Measurements from ENCODE around the gene SLC16A3. TPM values are rescaled to one million over a fixed set of nuclear protein-coding genes. Genes with fewer than 3 reads are reported as not detected.
A peak's percentile ranks its signal among the peaks of the same experiment; 100 is the strongest.

SLC16A3 gene
- total and polyA plus RNA-seq, 4 donors = 1.1 to 10.5 (median 8.8) TPM

DNA sequence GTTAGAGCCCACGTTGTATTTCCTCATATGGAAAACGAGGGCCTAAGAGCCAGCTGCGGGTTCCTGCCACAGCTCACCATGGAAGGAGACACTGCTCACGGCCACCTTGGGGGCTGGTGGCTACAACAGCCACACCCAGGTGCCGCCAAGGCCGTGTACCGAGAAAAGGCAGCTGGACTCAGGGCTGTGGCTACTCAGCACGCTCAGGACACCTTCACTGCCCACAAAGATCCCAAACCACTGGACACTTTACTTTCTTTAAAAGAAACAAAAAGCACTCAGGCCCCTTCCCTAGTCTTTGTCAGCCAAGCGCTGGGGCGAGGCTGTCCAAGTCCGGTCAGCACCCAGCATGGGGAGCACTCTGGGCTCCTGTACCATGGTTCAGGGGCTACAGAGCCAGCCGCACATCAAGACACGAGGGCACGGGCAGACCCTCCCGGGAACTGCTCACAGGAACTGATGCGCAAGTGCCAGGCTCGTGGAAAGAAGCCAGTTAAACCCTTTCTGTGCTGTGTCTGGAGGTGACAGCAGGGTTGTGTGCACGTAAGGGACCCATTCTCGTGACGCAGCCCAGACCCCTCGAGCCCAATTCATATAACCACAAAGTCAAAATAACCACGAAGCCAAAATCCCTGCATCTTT, 18.5 kb downstream of the SLC16A3 start:
- no peak for DNase-seq (ENCODE audit: low spot score)
- H3K27me3 ChIP-seq (ENCODE audit: control insufficient read depth in 4 of 4, insufficient read depth in 4 of 4, low read length in 3 of 4) = no peaks in the 10 kb centered on the region
- peaks cover 5 to 23% (median 13%) of the 10 kb centered on the region in 4 donors for H3K4me1 ChIP-seq (ENCODE audit: control insufficient read depth in 4 of 4, insufficient read depth in 4 of 4, low read length in 3 of 4)
- TF ChIP-seq, protein P1, sequence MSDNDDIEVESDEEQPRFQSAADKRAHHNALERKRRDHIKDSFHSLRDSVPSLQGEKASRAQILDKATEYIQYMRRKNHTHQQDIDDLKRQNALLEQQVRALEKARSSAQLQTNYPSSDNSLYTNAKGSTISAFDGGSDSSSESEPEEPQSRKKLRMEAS (IDR thresholded peaks at IDR 0.05) = no peak
- TF ChIP-seq RAD21 (IDR thresholded peaks at IDR 0.05) = no peak
- no peak for TF ChIP-seq EGR1 (IDR thresholded peaks at IDR 0.05; ENCODE audit: low read depth in 2 of 2)
- TF ChIP-seq SP1 (IDR thresholded peaks at IDR 0.05) = no peak
- TF ChIP-seq NR2F2 (IDR thresholded peaks at IDR 0.05) = no peak
- TF ChIP-seq FOXA1 (IDR thresholded peaks at IDR 0.05) = no peak
- TF ChIP-seq JUND (IDR thresholded peaks at IDR 0.05) = no peak
- no peak for TF ChIP-seq TAF1 (conservative IDR thresholded peaks at IDR 0.05)
- TF ChIP-seq GABPA (IDR thresholded peaks at IDR 0.05 in 1 of 2, conservative IDR thresholded peaks at IDR 0.05 in 1 of 2) = no peak
- TF ChIP-seq, protein P2, sequence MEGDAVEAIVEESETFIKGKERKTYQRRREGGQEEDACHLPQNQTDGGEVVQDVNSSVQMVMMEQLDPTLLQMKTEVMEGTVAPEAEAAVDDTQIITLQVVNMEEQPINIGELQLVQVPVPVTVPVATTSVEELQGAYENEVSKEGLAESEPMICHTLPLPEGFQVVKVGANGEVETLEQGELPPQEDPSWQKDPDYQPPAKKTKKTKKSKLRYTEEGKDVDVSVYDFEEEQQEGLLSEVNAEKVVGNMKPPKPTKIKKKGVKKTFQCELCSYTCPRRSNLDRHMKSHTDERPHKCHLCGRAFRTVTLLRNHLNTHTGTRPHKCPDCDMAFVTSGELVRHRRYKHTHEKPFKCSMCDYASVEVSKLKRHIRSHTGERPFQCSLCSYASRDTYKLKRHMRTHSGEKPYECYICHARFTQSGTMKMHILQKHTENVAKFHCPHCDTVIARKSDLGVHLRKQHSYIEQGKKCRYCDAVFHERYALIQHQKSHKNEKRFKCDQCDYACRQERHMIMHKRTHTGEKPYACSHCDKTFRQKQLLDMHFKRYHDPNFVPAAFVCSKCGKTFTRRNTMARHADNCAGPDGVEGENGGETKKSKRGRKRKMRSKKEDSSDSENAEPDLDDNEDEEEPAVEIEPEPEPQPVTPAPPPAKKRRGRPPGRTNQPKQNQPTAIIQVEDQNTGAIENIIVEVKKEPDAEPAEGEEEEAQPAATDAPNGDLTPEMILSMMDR (IDR thresholded peaks at IDR 0.05; ENCODE audit: low read depth, low read length, missing input control) = no peak
- TF ChIP-seq, protein P3, sequence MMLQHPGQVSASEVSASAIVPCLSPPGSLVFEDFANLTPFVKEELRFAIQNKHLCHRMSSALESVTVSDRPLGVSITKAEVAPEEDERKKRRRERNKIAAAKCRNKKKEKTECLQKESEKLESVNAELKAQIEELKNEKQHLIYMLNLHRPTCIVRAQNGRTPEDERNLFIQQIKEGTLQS (IDR thresholded peaks at IDR 0.05) = no peak
- TF ChIP-seq YY1 (IDR thresholded peaks at IDR 0.05) = no peak
- TF ChIP-seq HNF4A (conservative IDR thresholded peaks at IDR 0.05) = no peak
- no peak for TF ChIP-seq RXRA (IDR thresholded peaks at IDR 0.05)
- TF ChIP-seq FOXA2 (IDR thresholded peaks at IDR 0.05) = no peak
- TF ChIP-seq, protein P4, sequence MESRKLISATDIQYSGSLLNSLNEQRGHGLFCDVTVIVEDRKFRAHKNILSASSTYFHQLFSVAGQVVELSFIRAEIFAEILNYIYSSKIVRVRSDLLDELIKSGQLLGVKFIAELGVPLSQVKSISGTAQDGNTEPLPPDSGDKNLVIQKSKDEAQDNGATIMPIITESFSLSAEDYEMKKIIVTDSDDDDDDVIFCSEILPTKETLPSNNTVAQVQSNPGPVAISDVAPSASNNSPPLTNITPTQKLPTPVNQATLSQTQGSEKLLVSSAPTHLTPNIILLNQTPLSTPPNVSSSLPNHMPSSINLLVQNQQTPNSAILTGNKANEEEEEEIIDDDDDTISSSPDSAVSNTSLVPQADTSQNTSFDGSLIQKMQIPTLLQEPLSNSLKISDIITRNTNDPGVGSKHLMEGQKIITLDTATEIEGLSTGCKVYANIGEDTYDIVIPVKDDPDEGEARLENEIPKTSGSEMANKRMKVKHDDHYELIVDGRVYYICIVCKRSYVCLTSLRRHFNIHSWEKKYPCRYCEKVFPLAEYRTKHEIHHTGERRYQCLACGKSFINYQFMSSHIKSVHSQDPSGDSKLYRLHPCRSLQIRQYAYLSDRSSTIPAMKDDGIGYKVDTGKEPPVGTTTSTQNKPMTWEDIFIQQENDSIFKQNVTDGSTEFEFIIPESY (IDR thresholded peaks at IDR 0.05) = no peak
- TF ChIP-seq HNF4G (IDR thresholded peaks at IDR 0.05) = no peak
- TF ChIP-seq, protein P5, sequence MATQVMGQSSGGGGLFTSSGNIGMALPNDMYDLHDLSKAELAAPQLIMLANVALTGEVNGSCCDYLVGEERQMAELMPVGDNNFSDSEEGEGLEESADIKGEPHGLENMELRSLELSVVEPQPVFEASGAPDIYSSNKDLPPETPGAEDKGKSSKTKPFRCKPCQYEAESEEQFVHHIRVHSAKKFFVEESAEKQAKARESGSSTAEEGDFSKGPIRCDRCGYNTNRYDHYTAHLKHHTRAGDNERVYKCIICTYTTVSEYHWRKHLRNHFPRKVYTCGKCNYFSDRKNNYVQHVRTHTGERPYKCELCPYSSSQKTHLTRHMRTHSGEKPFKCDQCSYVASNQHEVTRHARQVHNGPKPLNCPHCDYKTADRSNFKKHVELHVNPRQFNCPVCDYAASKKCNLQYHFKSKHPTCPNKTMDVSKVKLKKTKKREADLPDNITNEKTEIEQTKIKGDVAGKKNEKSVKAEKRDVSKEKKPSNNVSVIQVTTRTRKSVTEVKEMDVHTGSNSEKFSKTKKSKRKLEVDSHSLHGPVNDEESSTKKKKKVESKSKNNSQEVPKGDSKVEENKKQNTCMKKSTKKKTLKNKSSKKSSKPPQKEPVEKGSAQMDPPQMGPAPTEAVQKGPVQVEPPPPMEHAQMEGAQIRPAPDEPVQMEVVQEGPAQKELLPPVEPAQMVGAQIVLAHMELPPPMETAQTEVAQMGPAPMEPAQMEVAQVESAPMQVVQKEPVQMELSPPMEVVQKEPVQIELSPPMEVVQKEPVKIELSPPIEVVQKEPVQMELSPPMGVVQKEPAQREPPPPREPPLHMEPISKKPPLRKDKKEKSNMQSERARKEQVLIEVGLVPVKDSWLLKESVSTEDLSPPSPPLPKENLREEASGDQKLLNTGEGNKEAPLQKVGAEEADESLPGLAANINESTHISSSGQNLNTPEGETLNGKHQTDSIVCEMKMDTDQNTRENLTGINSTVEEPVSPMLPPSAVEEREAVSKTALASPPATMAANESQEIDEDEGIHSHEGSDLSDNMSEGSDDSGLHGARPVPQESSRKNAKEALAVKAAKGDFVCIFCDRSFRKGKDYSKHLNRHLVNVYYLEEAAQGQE (IDR thresholded peaks at IDR 0.05) = no peak
- no peak overlapping the region for H3K4me3 ChIP-seq (ENCODE audit: low read depth in 1 of 3, low read length in 3 of 3)
- H3K36me3 ChIP-seq (ENCODE audit: control insufficient read depth in 4 of 4, insufficient read depth in 3 of 4, low read depth in 1 of 4, low read length in 3 of 4) = peaks cover 42 to 86% (median 60%) of the 10 kb centered on the region in 4 donors
- no peak overlapping the region for H3K9ac ChIP-seq (ENCODE audit: low read depth in 1 of 2, low read length in 2 of 2)
- WGBS = 79% methylated on average over 22 of the region's 22 CpGs
- no peaks in the 10 kb centered on the region for H3K9me3 ChIP-seq (ENCODE audit: control insufficient read depth in 4 of 4, low read length in 3 of 4)
- H3K27ac ChIP-seq (ENCODE audit: low read depth in 1 of 2, low read length in 2 of 2) = peak overlapping the region in 1 of 2 donors; percentile 37
